Measurements from ENCODE around the gene TNNT2.

- TF ChIP-seq USF2 (IDR thresholded peaks at IDR 0.05; ENCODE audit: low read depth, low read length), result no peak
- no peak for TF ChIP-seq CHD1 (IDR thresholded peaks at IDR 0.05; ENCODE audit: low read depth, low read length)
- TF ChIP-seq, protein P1, sequence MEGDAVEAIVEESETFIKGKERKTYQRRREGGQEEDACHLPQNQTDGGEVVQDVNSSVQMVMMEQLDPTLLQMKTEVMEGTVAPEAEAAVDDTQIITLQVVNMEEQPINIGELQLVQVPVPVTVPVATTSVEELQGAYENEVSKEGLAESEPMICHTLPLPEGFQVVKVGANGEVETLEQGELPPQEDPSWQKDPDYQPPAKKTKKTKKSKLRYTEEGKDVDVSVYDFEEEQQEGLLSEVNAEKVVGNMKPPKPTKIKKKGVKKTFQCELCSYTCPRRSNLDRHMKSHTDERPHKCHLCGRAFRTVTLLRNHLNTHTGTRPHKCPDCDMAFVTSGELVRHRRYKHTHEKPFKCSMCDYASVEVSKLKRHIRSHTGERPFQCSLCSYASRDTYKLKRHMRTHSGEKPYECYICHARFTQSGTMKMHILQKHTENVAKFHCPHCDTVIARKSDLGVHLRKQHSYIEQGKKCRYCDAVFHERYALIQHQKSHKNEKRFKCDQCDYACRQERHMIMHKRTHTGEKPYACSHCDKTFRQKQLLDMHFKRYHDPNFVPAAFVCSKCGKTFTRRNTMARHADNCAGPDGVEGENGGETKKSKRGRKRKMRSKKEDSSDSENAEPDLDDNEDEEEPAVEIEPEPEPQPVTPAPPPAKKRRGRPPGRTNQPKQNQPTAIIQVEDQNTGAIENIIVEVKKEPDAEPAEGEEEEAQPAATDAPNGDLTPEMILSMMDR (conservative IDR thresholded peaks at IDR 0.05; ENCODE audit: low read depth, low read length), result no peak
- TF ChIP-seq POLR2A (IDR thresholded peaks at IDR 0.05; ENCODE audit: low read depth, low read length), result no peak
- no peak for TF ChIP-seq CEBPB (IDR thresholded peaks at IDR 0.05; ENCODE audit: low read depth, low read length)
- TF ChIP-seq MAFK (IDR thresholded peaks at IDR 0.05; ENCODE audit: low read depth, low read length), result no peak
- no peak for TF ChIP-seq MXI1 (IDR thresholded peaks at IDR 0.05; ENCODE audit: borderline replicate concordance, low read depth, low read length)
- TF ChIP-seq RAD21 (IDR thresholded peaks at IDR 0.05; ENCODE audit: low read length), result no peak
- no peak for TF ChIP-seq RFX5 (IDR thresholded peaks at IDR 0.05; ENCODE audit: low read depth, low read length)
Measured at GRCh38 chr1:201391225-201391624, 13.7 kb upstream of the TNNT2 start.

Data from IMR-90 (cell line).